Esophagus squamous epithelium (tissue), 5 donors: ENCODE data around the gene AKAP12. TPM values are rescaled to one million over a fixed set of nuclear protein-coding genes. Genes with fewer than 3 reads are reported as not detected.

Source experiments
- DNase-seq: peaks from one replicate; lab custom pipeline; 2025; lab: John Stamatoyannopoulos, UW
- H3K27ac ChIP-seq, 4 donors: fragments of 200-600 bp; sonication (generic); one replicate each; pipeline ENCODE4 v1.5.1; 2016 to 2019; ENCODE audit warnings: mild to moderate bottlenecking in 1 of 4
- H3K27me3 ChIP-seq, 4 donors: fragments of 200-600 bp; sonication (generic); 1 replicate in 3 of 4; 2 replicates in 1 of 4; pipeline versions ENCODE4 v1.5.1 to v1.6.0; 2017 to 2021; ENCODE audit warnings: antibody characterized with exemption in 1 of 4
- H3K36me3 ChIP-seq, 3 donors: fragments of 200-600 bp; sonication (generic); one replicate each; pipeline ENCODE4 v1.5.1; 2016 to 2019
- H3K4me1 ChIP-seq, 3 donors: fragments of 200-600 bp; sonication (generic); one replicate each; pipeline ENCODE4 v1.5.1; 2017 to 2019
- H3K4me3 ChIP-seq, 4 donors: fragments of 200-600 bp; sonication (generic); 1 replicate in 3 of 4; 2 replicates in 1 of 4; pipeline ENCODE4 v1.5.1; 2016 to 2019; ENCODE audit warnings: mild to moderate bottlenecking in 2 of 4, moderate library complexity in 1 of 4
- H3K9me3 ChIP-seq, 3 donors: fragments of 200-600 bp; sonication (generic); one replicate each; pipeline ENCODE4 v1.5.1; 2016 to 2019
- CTCF ChIP-seq, 6 experiments: fragments of 450-650 bp in 4 of 6; fragments of 200-600 bp in 2 of 6; sonication (generic) in 2 of 6; IDR thresholded peaks; one replicate each; pipeline ENCODE4 v1.5.1; 2016 to 2019; ENCODE audit warnings: antibody characterized with exemption in 6 of 6, mild to moderate bottlenecking in 4 of 6, moderate library complexity in 4 of 6
- POLR2A ChIP-seq, 4 donors: fragments of 450-650 bp; IDR thresholded peaks; one replicate each; pipeline ENCODE4 v1.6.1; 2017; ENCODE audit warnings: antibody characterized with exemption in 4 of 4, mild to moderate bottlenecking in 4 of 4, moderate library complexity in 3 of 4
- WGBS, 2 donors: methylation state at CpG; one replicate each; pipeline ENCODE4 v1.1.5; 2018; 5-methylcytosine and 5-hydroxymethylcytosine counted together
- intact Hi-C: fragments of 100-400 bp; cut with DNase I; formaldehyde crosslinking; loops from one replicate; pipeline ENCODE4 v1.15.0; 2022
- total RNA-seq, 4 donors: library from RNA; depleted of rRNA; stranded (reverse); fragments of >200 nt; gene quantifications; one replicate each; pipeline ENCODE4 v1.1.0, GENCODE V29; 2016
- donor health status: DM: yes; HTN: yes; CAD: no.

The AKAP12 gene
- total RNA-seq, 4 donors from 2014 or later: 1.7 to 66.6 (median 11.4) TPM

DNA sequence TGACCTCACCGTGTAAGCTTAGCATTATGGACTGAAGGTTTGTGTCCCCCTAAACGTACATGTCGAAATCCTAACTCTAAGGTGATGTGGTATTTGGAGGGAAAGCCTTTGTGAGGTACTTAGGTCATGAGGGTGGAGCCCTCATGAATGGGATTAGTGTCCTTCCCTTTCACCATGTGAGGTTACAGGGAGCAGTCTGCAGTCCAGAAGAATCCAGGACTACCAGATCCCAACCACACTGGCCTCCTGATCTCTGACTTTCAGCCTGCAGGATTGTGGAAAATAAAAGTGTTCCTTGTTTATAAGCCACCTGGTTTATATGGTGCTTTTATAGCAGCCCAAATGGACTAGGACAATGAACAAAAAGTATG is 78.2 kb downstream of the AKAP12 start:
- intact Hi-C loops: no loop called here
- Histone ChIP-seq H3K4me1 (peaks cover 0 to 7% (median 0%) of the 10 kb centered on the region in 3 donors), H3K4me3 (no peak overlapping the region), H3K27me3 (no peaks in the 10 kb centered on the region), H3K27ac (peak overlapping the region in 2 of 4 donors; percentile 10 to 16), H3K36me3 (no peaks in the 10 kb centered on the region), H3K9me3 (no peaks in the 10 kb centered on the region)
- WGBS, 2 donors: 86% methylated on average over 3 of the region's 3 CpGs; no CpG with 5 or more reads in 1 of the 2 donors
- TF ChIP-seq CTCF (IDR thresholded peaks at IDR 0.05) (no peak), POLR2A (IDR thresholded peaks at IDR 0.05) (no peak)
- DNase-seq: no peak

GRCh38 chr6:151320140-151320539 is 80.4 kb downstream of the AKAP12 start:
- no peak overlapping the region for H3K27ac ChIP-seq
- peaks cover 9 to 24% (median 16%) of the 10 kb centered on the region in 3 donors for H3K4me1 ChIP-seq
- H3K36me3 ChIP-seq: no peaks in the 10 kb centered on the region
- no peaks in the 10 kb centered on the region for H3K9me3 ChIP-seq
- intact Hi-C loops: no loop called here
- 91 to 92% methylated on average over 7 of the region's 7 CpGs for WGBS, 2 donors
- DNase-seq: no peak
- peaks cover 0 to 10% (median 1%) of the 10 kb centered on the region in 4 donors for H3K27me3 ChIP-seq
- TF ChIP-seq CTCF (IDR thresholded peaks at IDR 0.05): no peak
- no peak for TF ChIP-seq POLR2A (IDR thresholded peaks at IDR 0.05)
- no peak overlapping the region for H3K4me3 ChIP-seq

DNA sequence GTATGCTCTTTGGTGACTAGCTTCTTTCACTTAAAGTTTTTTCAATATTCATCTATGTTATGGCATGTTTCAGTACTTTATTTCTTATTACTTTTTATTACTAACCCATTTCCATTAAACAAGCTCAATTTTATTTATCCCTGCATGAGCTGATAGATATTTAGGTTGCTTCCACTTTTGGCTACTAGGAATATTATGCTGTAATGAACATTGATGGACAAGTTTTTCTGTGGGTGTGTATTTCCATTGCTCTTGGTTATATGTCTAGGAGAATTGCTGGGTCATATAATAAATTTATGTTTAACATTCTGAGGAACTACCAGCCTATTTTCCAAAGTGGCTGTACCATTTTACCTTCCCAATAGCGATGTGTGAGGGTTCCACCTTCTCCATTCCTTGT is 81.7 kb downstream of the AKAP12 start:
- WGBS, 2 donors: 92 to 96% methylated on average over 1 of the region's 1 CpG
- H3K36me3 ChIP-seq: no peaks in the 10 kb centered on the region
- TF ChIP-seq POLR2A (IDR thresholded peaks at IDR 0.05) (no peak), CTCF (IDR thresholded peaks at IDR 0.05) (no peak)
- no peak for DNase-seq
- H3K27me3 ChIP-seq: peaks cover 0 to 22% (median 1%) of the 10 kb centered on the region in 4 donors
- H3K4me1 ChIP-seq: peaks cover 12 to 35% (median 22%) of the 10 kb centered on the region in 3 donors
- no peak overlapping the region for H3K4me3 ChIP-seq
- no peaks in the 10 kb centered on the region for H3K9me3 ChIP-seq
- no peak overlapping the region for H3K27ac ChIP-seq
- intact Hi-C loops: no loop called here

DNA sequence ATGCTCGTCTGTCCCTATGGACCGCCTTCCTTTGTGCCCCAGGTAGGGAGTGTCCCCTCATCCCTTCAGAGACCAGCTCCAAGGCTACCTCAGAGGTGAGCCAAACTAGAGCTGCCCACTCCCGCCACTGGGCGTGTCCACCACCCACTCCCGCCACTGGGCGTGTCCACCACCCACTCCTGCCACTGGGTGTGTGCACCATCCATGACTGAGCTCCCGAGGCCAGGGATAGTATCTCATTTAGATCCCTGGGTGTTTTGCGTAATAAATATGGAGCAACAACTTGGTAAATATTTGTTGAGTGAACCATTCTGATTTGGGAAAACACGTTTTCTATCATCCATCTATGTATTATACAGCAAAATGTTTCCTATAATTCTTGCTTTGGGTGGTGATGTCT is 82.8 kb downstream of the AKAP12 start:
- H3K36me3 ChIP-seq: no peaks in the 10 kb centered on the region
- no peak overlapping the region for H3K4me3 ChIP-seq
- DNase-seq: no peak
- intact Hi-C loops: no loop called here
- TF ChIP-seq CTCF (IDR thresholded peaks at IDR 0.05): no peak
- TF ChIP-seq POLR2A (IDR thresholded peaks at IDR 0.05): no peak
- WGBS, 2 donors: 67 to 76% methylated on average over 9 of the region's 9 CpGs
- H3K4me1 ChIP-seq: peaks cover 12 to 28% (median 22%) of the 10 kb centered on the region in 3 donors
- H3K9me3 ChIP-seq: no peaks in the 10 kb centered on the region
- no peak overlapping the region for H3K27ac ChIP-seq
- peaks cover 0 to 23% (median 1%) of the 10 kb centered on the region in 4 donors for H3K27me3 ChIP-seq

DNA sequence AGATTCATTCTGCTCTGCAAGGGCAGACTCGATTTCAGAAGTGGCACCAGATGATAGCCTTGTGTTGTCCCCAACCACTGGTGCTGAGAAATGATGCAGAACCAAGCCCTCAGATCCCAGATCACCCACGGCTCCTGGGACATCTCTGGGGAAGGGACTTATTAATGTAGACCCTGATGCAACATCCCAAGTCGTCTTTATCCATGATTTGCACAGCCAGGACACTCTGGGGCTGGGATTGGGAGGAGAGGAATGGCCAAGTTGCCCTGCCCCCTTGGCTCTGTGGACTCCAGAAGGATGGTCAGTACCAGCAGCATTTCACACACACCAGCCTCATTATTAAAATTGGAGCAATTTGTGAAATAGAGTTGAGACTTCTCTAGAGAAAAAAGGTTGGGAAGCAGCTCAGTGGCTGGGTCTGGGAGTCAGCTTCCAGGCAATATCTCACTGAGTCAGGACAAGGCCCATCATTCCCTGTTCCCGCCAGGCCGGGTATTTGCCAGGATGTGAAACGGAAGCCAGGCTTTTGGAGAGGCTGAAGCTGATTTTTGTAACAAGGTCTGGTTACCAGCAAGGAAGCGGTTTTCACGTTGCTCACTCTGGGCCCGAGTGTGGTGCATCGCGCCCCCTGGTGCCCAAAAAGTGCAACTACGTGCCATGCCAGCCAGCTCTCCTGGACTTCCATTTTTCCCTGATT is 84.2 kb downstream of the AKAP12 start:
- 13 to 18% methylated on average over 7 to 12 of the region's 12 CpGs for WGBS, 2 donors
- intact Hi-C loops: loop anchor here (2.0 kb wide), 1 partner anchor 311 kb away; no protein-coding TSS in a partner anchor
- peak overlapping the region in 3 of 4 donors; percentile 82 to 89 (median 82) for H3K27ac ChIP-seq

More for the DNA sequence above, 84.2 kb downstream of the AKAP12 start:
- H3K27me3 ChIP-seq: peaks cover 0 to 23% (median 1%) of the 10 kb centered on the region in 4 donors
- H3K36me3 ChIP-seq: no peaks in the 10 kb centered on the region
- TF ChIP-seq CTCF (IDR thresholded peaks at IDR 0.05) (peak; percentile 94 to 99 (median 96)), POLR2A (IDR thresholded peaks at IDR 0.05) (no peak)
- peak; percentile 4 for DNase-seq
- H3K9me3 ChIP-seq: no peaks in the 10 kb centered on the region
- H3K4me3 ChIP-seq: peak overlapping the region in 1 of 4 donors; percentile 72
- peaks cover 12 to 28% (median 22%) of the 10 kb centered on the region in 3 donors for H3K4me1 ChIP-seq
